Lower lobe of right lung (tissue), 2 donors: ENCODE measurements around the gene MSANTD2. TPM values are rescaled to one million over a fixed set of nuclear protein-coding genes. Genes with fewer than 3 reads are reported as not detected.

Experiments
- ATAC-seq, 2 donors: fragments of 200-7000 bp; cut with Tn5 transposase; one replicate each; pipeline ENCODE4 v1.9.1; 2020 to 2022; ENCODE audit warnings: mild to moderate bottlenecking in 2 of 2, moderate library complexity in 2 of 2
- DNase-seq: peaks from one replicate; pipeline ENCODE4 v3.0.0-alpha.2; 2020
- H3K27ac ChIP-seq: fragments of 200-600 bp; one replicate; pipeline ENCODE4 v1.8.0; 2022
- H3K27me3 ChIP-seq: fragments of 200-600 bp; one replicate; pipeline ENCODE4 v1.8.0; 2022; ENCODE audit warnings: low read depth
- H3K36me3 ChIP-seq: fragments of 200-600 bp; one replicate; pipeline ENCODE4 v1.8.0; 2022; ENCODE audit warnings: mild to moderate bottlenecking
- H3K4me1 ChIP-seq: fragments of 200-600 bp; one replicate; pipeline ENCODE4 v1.8.0; 2022
- H3K4me3 ChIP-seq: fragments of 200-600 bp; one replicate; pipeline ENCODE4 v1.8.0; 2022; ENCODE audit warnings: mild to moderate bottlenecking
- H3K9me3 ChIP-seq: fragments of 200-600 bp; one replicate; pipeline ENCODE4 v1.8.0; 2022
- CTCF ChIP-seq: fragments of 200-600 bp; IDR thresholded peaks from one replicate; pipeline ENCODE4 v1.8.0; 2022; ENCODE audit warnings: antibody characterized with exemption, mild to moderate bottlenecking
- intact Hi-C: fragments of 100-400 bp; cut with DNase I; formaldehyde crosslinking; loops from one replicate; pipeline ENCODE4 v1.11.0; 2022
- total RNA-seq: library from RNA; stranded (reverse); fragmentation: NEBNext Ultra II Directional; extraction: Animal tissue kit (Norgen Biotek cat#: 25700); gene quantifications from one replicate; pipeline ENCODE4 v1.2.1, GENCODE V29; 2021
- donor health status: DM: no; HTN: yes; CAD: no; lungs with severe emphysema.

Gene MSANTD2
- total RNA-seq, 1 donor from 2014 or later = 15.4 TPM

DNA sequence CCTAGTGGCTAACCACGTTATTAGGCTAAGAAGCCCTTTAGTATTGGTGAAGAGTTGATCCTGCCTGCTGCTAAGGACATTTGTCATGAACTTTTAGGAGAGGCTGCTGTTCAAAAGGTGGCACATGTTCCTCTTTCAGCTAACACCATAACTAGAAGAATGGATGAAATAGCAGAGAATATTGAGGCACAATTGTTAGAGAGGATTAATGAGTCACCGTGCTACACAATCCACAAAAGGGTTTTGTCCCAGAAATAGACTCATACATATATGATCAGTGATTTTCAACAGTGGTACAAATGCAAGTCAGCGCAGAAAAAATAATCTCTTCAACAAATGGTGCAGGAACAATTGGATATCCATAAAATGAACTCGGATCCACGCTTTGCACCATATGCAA, 7.0 kb upstream of the MSANTD2 start:
- H3K9me3 ChIP-seq = no peaks in the 10 kb centered on the region
- intact Hi-C loops = no loop called here
- H3K4me3 ChIP-seq = no peak overlapping the region
- H3K36me3 ChIP-seq = peaks cover 9% of the 10 kb centered on the region
- H3K4me1 ChIP-seq = no peaks in the 10 kb centered on the region
- ATAC-seq (no peak), DNase-seq (no peak)
- no peak overlapping the region for H3K27ac ChIP-seq
- no peaks in the 10 kb centered on the region for H3K27me3 ChIP-seq
- TF ChIP-seq CTCF = no peak

DNA sequence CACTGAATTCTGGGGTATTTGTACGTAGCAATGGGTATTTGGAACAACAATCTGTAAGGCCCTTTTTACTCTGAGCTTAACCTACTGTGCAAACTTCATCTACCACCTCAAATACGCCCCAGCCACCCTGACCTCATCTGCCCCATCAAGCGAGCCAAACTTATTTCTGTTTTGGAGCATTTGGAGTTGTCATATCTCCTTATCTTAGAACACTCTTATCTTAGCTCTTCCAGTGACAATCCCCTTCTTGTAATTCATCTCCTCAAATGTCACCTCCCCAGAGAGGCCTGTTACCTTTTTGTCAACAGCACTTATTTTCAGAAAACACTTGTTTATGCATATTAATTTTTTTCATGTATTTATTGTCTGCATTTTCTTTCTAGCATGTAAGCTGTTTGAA, 4.7 kb upstream of the MSANTD2 start:
- H3K27ac ChIP-seq = no peak overlapping the region
- H3K4me1 ChIP-seq = peaks cover 12% of the 10 kb centered on the region
- ATAC-seq (no peak), DNase-seq (no peak)
- H3K9me3 ChIP-seq = no peaks in the 10 kb centered on the region
- intact Hi-C loops = no loop called here
- no peaks in the 10 kb centered on the region for H3K27me3 ChIP-seq
- H3K4me3 ChIP-seq = no peak overlapping the region
- peaks cover 9% of the 10 kb centered on the region for H3K36me3 ChIP-seq
- no peak for TF ChIP-seq CTCF

- Histone ChIP-seq H3K4me1 (peaks cover 36% of the 10 kb centered on the region), H3K27ac (no peak overlapping the region), H3K36me3 (peaks cover 9% of the 10 kb centered on the region), H3K9me3 (no peaks in the 10 kb centered on the region), H3K27me3 (no peaks in the 10 kb centered on the region), H3K4me3 (no peak overlapping the region)
- intact Hi-C loops = no loop called here
- no peak for TF ChIP-seq CTCF
- ATAC-seq = no peak
- DNase-seq = no peak
Measured at GRCh38 chr11:124801636-124802312, 1.6 kb upstream of the MSANTD2 start.

DNA sequence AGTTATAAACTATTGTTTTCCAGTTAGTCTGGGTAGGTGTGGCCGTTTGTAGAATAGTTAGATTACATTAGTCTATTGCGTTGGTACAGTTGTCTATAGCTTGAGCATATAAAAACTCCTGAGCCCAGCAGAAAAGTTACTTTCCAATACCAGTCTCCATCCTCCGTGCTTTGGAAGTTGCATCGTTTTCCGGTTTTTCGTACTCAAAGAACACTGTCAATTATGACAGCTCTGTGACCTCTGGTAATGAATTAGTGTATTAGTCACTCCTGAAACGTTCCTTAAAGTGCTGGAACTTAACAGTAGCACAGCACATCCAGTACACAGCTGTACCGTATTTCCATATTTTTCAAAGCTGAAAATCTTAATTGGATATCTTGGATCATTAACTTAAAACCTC, 808 bp upstream of the MSANTD2 start:
- Histone ChIP-seq H3K36me3 (peaks cover 8% of the 10 kb centered on the region), H3K27ac (peak overlapping the region; percentile 100), H3K27me3 (no peaks in the 10 kb centered on the region), H3K9me3 (no peaks in the 10 kb centered on the region), H3K4me3 (peak overlapping the region; percentile 84), H3K4me1 (peaks cover 36% of the 10 kb centered on the region)
- ATAC-seq (peak in 1 of 2 donors; percentile 25), DNase-seq (no peak)
- intact Hi-C loops = no loop called here
- no peak for TF ChIP-seq CTCF

DNA sequence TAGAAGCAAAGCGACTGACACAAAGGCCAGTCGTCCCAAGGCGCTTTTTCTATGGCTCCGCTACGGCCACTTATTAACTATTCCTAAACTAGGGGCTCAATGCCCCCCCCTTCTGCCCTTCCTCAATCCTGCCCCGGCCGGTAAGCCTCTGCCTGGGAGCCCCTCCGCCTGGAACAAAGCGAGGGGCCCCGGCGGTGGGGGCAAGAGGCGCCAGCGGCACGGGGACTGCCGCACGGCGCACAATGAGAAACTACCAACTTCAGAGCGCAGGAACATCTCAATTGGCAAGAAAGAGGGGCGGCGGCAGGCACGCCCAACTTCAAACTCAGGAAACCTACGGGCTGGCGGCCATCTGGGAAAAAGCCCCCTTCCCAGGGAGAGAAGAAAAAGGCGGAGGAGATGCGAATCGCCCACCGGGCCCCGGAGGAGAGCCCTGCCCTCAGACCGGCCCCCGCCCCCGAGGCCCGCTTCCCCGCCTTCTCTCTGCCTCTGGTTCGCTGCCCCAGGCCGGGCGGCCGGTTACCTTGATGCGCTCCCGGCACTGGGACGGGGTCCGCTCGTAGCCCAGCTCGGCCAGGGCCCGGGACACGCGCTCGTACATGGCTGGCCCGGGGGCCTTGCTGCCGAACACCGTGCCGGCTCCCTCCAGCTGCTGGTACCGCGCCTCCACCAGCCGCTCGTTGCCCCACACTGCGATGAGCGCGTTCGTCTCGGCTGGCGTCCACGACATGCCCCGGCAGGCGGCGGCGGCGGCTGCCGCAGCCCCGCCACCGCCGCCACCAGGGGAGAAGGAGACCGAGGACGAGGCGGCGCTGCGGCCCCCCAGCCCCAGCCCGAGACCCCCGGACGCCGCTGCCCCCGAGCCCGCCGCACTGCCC, 619 bp downstream of the MSANTD2 start:
- H3K4me3 ChIP-seq = peak overlapping the region; percentile 84
- intact Hi-C loops = no loop called here
- ATAC-seq = peak; percentile 58 to 60
- H3K4me1 ChIP-seq = peaks cover 36% of the 10 kb centered on the region
- no peaks in the 10 kb centered on the region for H3K36me3 ChIP-seq
- no peaks in the 10 kb centered on the region for H3K9me3 ChIP-seq
- H3K27ac ChIP-seq = peak overlapping the region; percentile 100
- peak; percentile 63 for DNase-seq
- no peak for TF ChIP-seq CTCF
- H3K27me3 ChIP-seq = no peaks in the 10 kb centered on the region
